ENCODE results near the gene STK39. TPM values are rescaled to one million over a fixed set of nuclear protein-coding genes. Genes with fewer than 3 reads are reported as not detected.

The STK39 gene
- total and polyA plus RNA-seq, 2 experiments from 2014 or later, result 32.7 to 51.7 TPM

DNA sequence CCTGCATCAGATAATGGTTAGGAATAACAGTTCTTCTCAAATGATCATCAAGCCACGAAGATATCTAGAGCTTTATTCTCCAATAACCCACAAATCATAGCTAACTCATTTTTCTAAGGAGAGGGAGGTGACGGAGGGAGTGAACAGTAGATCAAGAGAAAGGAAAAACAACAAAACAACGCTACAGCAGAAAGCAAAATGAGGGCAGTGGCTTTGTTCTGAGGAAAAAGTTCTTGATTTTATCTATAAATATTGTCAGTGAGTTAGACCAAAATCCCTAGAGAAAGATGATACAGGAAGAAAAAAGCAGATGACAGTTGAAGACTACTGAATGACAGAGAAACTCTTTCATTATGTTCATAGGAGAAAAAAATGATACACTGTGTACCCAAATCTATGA, 71.0 kb downstream of the STK39 start:
- H3K36me3 ChIP-seq, result no peaks in the 10 kb centered on the region
- no peak overlapping the region for H3K27ac ChIP-seq
- H3K4me1 ChIP-seq (ENCODE audit: low read depth), result peaks cover 35% of the 10 kb centered on the region
- no peaks in the 10 kb centered on the region for H3K9me3 ChIP-seq (ENCODE audit: low read depth)
- H3K4me3 ChIP-seq, result no peak overlapping the region
- no peak for DNase-seq (ENCODE audit: low read depth in 1 of 2, low spot score in 1 of 2)
- no peaks in the 10 kb centered on the region for H3K27me3 ChIP-seq
- TF ChIP-seq, protein P1, sequence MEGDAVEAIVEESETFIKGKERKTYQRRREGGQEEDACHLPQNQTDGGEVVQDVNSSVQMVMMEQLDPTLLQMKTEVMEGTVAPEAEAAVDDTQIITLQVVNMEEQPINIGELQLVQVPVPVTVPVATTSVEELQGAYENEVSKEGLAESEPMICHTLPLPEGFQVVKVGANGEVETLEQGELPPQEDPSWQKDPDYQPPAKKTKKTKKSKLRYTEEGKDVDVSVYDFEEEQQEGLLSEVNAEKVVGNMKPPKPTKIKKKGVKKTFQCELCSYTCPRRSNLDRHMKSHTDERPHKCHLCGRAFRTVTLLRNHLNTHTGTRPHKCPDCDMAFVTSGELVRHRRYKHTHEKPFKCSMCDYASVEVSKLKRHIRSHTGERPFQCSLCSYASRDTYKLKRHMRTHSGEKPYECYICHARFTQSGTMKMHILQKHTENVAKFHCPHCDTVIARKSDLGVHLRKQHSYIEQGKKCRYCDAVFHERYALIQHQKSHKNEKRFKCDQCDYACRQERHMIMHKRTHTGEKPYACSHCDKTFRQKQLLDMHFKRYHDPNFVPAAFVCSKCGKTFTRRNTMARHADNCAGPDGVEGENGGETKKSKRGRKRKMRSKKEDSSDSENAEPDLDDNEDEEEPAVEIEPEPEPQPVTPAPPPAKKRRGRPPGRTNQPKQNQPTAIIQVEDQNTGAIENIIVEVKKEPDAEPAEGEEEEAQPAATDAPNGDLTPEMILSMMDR (IDR thresholded peaks at IDR 0.05; ENCODE audit: low read depth, low read length), result no peak

DNA sequence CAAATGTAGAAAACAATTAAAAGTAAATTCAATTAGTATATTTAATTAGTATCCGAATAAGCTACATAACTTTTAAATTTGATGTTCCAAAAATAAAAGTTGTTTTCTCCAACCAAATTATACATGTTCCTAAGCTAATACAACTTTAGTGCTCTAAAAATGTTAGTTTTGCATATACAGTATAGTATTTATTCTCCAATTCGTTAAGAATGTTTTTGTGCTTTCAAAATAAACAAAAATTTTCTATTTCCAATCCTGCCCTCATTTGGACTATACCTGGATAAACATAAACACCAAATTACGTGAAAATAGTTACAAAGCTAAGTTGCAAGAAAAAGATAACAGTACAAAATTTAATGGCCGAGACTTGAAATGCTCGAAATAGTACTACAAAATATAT, 71.9 kb downstream of the STK39 start:
- H3K27me3 ChIP-seq, result no peaks in the 10 kb centered on the region
- H3K27ac ChIP-seq, result no peak overlapping the region
- no peaks in the 10 kb centered on the region for H3K36me3 ChIP-seq
- H3K9me3 ChIP-seq (ENCODE audit: low read depth), result no peaks in the 10 kb centered on the region
- H3K4me1 ChIP-seq (ENCODE audit: low read depth), result peaks cover 37% of the 10 kb centered on the region
- H3K4me3 ChIP-seq, result no peak overlapping the region
- TF ChIP-seq, protein P1 (IDR thresholded peaks at IDR 0.05; ENCODE audit: low read depth, low read length), result no peak
- no peak for DNase-seq (ENCODE audit: low read depth in 1 of 2, low spot score in 1 of 2)

DNA sequence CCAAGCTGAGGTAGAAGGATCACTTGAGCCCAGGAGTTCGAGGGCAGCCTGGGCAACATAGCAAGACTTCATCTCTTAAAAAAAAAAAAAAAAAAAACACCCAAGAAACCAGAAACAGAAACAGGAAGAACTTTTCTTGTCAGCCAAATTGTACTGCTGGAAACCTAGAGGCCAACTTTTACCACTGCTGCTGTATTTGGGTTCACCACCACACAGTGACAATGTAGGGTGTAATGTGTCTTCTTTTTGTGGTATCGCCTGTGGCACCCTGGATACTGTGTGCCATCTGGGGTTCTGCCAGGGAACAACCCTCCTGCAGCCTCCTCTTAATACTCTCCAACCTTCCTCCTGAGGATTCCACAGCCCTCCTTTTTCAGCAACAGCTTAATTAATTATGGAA, 72.6 kb downstream of the STK39 start:
- no peaks in the 10 kb centered on the region for H3K27me3 ChIP-seq
- TF ChIP-seq, protein P1 (IDR thresholded peaks at IDR 0.05; ENCODE audit: low read depth, low read length), result no peak
- no peak for DNase-seq (ENCODE audit: low read depth in 1 of 2, low spot score in 1 of 2)

DNA sequence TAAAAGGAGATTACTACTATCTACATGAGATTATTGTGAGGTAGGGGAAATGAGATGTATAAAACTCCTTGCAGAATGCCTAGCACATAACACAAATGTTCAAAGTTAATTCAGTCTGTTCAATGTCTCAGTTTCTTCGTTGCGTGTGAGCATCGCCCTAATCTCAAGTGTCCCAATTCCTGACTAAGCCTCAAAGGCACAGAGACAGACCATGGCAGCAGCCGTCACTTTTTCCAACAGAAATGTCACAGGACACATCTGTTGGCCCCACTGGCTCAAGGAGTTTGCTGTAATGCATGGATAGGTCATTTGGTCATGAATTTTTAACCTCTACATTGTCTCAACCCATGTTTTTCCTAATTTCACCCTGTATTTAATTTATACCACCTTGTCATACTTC, 75.3 kb downstream of the STK39 start:
- DNase-seq (ENCODE audit: low read depth in 1 of 2, low spot score in 1 of 2), result peak in 1 of 2 donors; percentile 84

More for the DNA sequence above, 72.6 kb downstream of the STK39 start:
- Histone ChIP-seq H3K36me3 (no peaks in the 10 kb centered on the region), H3K27ac (no peak overlapping the region), H3K9me3 (ENCODE audit: low read depth) (no peaks in the 10 kb centered on the region), H3K4me3 (no peak overlapping the region), H3K4me1 (ENCODE audit: low read depth) (peaks cover 34% of the 10 kb centered on the region)

DNA sequence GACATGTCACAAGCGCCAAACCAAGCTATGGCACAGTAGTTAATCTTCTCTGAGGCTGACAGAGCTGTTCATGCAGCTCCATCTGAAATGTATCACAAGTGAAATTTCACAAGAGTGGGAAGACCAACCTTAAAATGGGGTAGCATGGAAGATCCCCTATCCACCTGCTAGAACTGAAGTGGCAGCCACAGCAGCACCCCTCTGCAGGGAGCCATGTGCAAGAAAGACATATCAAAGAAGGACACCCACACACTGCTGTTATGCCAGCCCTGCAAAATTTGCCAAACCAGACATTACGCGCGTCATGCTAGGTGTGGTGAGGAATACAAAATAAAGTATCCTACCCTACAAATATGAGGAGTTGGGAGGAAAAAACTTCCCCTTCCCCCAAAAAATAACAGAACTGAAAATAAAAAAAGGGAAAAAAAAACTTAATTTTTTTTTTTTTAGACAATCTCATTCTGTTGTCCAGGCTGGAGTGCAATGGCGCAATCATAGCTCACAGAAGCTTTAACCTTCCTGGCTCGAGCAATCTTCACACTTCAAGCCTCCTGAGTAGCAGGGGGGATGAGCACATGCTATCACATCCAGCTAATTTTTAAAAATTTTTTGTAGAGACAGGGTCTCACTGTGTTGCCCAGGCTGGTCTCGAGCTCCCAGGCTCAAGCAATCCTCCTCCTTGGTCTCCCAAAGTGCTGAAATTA, 76.2 kb downstream of the STK39 start:
- TF ChIP-seq, protein P1 (IDR thresholded peaks at IDR 0.05; ENCODE audit: low read depth, low read length), result no peak
- H3K9me3 ChIP-seq (ENCODE audit: low read depth), result no peaks in the 10 kb centered on the region
- peaks cover 58% of the 10 kb centered on the region for H3K4me1 ChIP-seq (ENCODE audit: low read depth)
- H3K4me3 ChIP-seq, result no peak overlapping the region
- no peaks in the 10 kb centered on the region for H3K27me3 ChIP-seq
- no peaks in the 10 kb centered on the region for H3K36me3 ChIP-seq
- no peak for DNase-seq (ENCODE audit: low read depth in 1 of 2, low spot score in 1 of 2)
- peak overlapping the region; percentile 94 for H3K27ac ChIP-seq

More for the DNA sequence above, 75.3 kb downstream of the STK39 start:
- no peaks in the 10 kb centered on the region for H3K9me3 ChIP-seq (ENCODE audit: low read depth)
- peaks cover 49% of the 10 kb centered on the region for H3K4me1 ChIP-seq (ENCODE audit: low read depth)
- peak overlapping the region; percentile 94 for H3K27ac ChIP-seq
- H3K4me3 ChIP-seq, result no peak overlapping the region
- TF ChIP-seq, protein P1 (IDR thresholded peaks at IDR 0.05; ENCODE audit: low read depth, low read length), result no peak
- no peaks in the 10 kb centered on the region for H3K27me3 ChIP-seq
- no peaks in the 10 kb centered on the region for H3K36me3 ChIP-seq

Data from cardiac muscle cell (in vitro differentiated cells and primary cell).